H1 (cell line): ENCODE data around the gene FCRL6. TPM values are rescaled to one million over a fixed set of nuclear protein-coding genes. Genes with fewer than 3 reads are reported as not detected.

Experiments
- CTBP2 ChIP-seq: IDR thresholded peaks from 2 replicates; pipeline ENCODE4 v1.7.0; 2011; ENCODE audit warnings: borderline replicate concordance, mild to moderate bottlenecking, moderate library complexity, mixed read lengths, low read length; ENCODE audit not compliant: insufficient read depth, insufficient read length
- EP300 ChIP-seq, 2 experiments: IDR thresholded peaks; 1 replicate in 1 of 2; 2 replicates in 1 of 2; pipeline ENCODE4 v1.6.1; 2011 to 2012; ENCODE audit warnings: low read depth in 2 of 2, low read length in 2 of 2, mild to moderate bottlenecking in 2 of 2, borderline replicate concordance in 1 of 2, inconsistent platforms in 1 of 2, moderate library complexity in 1 of 2
- GABPA ChIP-seq: IDR thresholded peaks from 2 replicates; pipeline ENCODE4 v1.6.1; 2011; ENCODE audit warnings: mild to moderate bottlenecking, low read length, moderate library complexity, borderline replicate concordance; ENCODE audit not compliant: insufficient read depth
- RXRA ChIP-seq: IDR thresholded peaks from 2 replicates; pipeline ENCODE4 v1.6.1; 2011; ENCODE audit warnings: low read depth, mild to moderate bottlenecking, low read length, moderate library complexity; ENCODE audit not compliant: insufficient read depth
- SUZ12 ChIP-seq: fragments of 200-600 bp; sonication (generic); IDR thresholded peaks from 2 replicates; pipeline ENCODE4 v1.6.1; 2012; ENCODE audit warnings: mild to moderate bottlenecking, inconsistent platforms, low read length, moderate library complexity, mixed read lengths
- polyA plus RNA-seq, 7 experiments: library from polyadenylated mRNA; depleted of rRNA in 3 of 7; stranded (reverse) in 5 of 7; unstranded in 2 of 7; fragments of >200 nt in 5 of 7; fragments of 200-250 nt in 2 of 7; gene quantifications; 1 replicate in 5 of 7; 2 replicates in 1 of 7; 4 replicates in 1 of 7; pipeline versions ENCODE4 v1.2.1 to v1.2.3, GENCODE V29; 2011 to 2013; ENCODE audit warnings: missing spikeins in 2 of 7, mixed read lengths in 2 of 7
- total RNA-seq: library from RNA; stranded (reverse); fragmentation: NEBNext Ultra II Directional; extraction: Animal tissue kit (Norgen Biotek cat#: 25700); gene quantifications from 2 replicates; pipeline ENCODE4 v1.2.1, GENCODE V29; 2021

Gene FCRL6
- total and polyA plus RNA-seq, 2 of the 8 experiments (the other 6 are each of a cell fraction or from before 2014, with no cell fraction given): not detected

DNA sequence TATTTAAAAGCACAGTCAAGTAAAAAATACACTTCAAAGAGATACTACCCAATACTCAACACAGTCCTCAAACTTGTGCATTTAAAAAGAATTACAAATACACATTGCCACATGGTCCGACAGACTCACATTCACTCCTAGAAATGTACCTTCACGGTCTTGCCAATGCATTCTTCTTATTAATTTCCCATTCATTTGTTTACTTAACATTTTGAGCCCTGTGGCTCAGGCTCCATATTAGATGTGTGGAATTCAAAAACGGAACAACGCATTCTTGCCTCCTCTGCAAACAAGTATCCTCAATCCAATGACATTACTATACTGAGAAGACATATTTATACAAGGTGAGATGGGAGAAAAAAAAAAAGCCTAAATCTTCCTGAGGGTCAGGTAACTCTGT is 23.9 kb upstream of the FCRL6 start (continued):
- TF ChIP-seq RXRA (no peak), CTBP2 (no peak), EP300 (IDR thresholded peaks at IDR 0.05; ENCODE audit: borderline replicate concordance in 1 of 2, low read depth in 2 of 2, low read length in 2 of 2) (no peak), GABPA (no peak), SUZ12 (no peak)
